NCI-H1417 (cell line): ENCODE results near the gene COA1.
A peak's percentile ranks its signal among the peaks of the same experiment; 100 is the strongest.
"Not testable (repeated sequence)": the region's sequence is repeated elsewhere in the genome, so short reads cannot be mapped to it uniquely, and the experiment has no call there.

Source experiments
- DNase-seq, 3 experiments: peaks; one replicate each; lab custom pipeline; 2025; lab: John Stamatoyannopoulos, UW

COA1 gene

DNA sequence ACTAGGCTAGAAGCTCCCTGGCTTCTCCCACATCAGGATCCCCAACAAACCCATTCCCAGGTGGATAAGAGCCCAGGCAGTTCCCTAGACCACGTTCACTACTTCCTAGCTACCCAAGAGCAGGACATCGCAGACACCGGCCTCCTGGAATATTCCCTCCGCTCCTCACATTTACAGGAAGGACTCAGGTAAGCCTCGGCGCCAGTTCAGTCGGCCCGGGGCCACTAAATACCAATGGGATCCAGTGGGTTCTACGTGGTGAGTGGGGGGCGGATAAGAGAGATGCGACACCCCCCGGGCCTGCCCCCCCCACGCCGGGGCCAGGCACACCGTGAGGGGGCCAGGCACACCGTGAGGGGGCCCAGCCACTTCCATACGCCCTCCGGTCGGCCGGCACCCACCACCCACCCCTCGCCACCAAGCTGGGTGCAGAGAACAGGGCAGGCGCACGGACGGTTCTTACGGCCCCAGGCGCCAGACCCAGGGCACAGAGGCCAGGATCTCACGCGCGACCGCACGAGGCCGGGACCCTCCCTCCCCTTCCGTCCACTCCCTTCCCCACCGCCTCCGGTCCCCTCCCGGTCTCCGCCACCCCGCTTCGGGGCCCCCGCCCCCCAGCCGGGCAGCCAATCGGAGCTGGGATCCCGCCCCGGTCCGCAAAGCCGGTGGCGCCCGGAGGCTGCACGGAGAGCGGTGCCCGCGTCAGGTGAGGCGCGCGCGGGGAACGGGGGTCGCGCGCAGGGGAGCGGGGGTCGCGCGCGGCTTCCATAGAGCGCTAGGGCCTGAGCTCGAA is 28.9 kb upstream of the COA1 start, which contains the start of gene BLVRA:
Gene BLVRA, plus strand, starts transcription at position 652 of the 793 bp plus-strand sequence. CDS start 12,479 bp downstream, outside the sequence.
- peak in 2 of 3 experiments; percentile 74 to 84 for DNase-seq

DNA sequence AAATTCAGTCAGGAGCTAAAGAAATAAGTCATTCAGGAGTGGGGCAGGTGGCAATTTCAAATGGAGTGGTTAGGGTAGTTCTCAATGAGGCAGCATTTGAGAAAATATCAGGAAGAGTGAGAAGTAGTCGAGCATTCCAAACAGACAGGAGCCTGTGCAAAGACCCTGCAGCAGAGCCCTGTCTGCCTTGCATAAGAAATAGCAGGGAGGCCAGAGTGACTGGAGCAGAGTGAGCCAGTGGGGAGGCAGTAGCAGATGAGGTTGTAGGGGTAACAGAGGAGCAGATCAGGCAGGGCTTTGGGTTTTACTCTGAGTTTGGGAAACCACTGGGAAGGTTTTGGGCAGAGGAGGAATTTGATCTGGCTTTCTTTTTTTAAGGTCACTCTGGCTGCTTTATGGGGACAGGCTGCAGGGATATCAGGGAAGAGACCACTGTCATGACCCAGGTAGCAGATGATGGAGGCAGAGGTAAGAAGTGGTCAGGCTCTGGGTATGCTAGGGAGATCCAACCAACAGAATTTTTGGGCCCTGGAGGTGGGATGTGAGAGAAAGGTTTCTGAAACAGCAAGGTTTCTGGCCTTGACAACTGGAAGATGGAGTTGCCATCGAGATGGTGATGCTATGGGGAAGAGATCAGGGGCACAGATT is 27.9 kb upstream of the COA1 start:
- DNase-seq = no peak

DNA sequence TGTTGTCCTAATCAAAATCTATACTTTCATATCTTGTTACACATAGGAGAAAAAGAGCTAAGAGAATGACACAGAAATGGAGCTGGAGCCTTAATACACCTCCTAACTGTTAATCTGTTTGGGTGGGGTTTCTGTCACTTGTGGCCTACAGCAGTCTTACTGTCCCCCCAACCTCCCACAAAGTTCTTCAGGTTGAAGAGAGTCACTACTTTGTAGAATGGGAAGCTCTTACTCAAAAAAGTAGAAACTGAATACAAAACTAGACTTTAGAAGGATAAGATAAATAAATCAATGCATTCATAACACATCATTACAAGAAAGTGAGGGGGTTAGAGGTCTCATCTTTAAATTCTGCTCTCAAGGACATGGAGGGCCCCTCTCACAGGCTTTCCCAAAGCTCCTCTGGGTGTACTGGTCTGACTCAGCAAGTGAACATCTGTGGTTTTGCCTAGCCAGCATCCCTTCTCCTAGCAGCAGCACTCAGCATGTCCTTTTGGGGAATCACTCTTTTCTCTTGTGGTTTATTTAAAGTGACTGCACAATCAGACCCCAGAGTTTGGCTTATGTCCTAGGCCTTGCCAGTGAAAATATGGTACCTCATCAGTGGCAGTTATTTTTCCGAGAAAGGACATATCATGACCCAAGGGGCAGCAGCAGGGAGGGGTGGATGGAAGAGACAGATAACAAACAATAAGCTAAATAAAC is 27.2 kb upstream of the COA1 start:
- no peak for DNase-seq

DNA sequence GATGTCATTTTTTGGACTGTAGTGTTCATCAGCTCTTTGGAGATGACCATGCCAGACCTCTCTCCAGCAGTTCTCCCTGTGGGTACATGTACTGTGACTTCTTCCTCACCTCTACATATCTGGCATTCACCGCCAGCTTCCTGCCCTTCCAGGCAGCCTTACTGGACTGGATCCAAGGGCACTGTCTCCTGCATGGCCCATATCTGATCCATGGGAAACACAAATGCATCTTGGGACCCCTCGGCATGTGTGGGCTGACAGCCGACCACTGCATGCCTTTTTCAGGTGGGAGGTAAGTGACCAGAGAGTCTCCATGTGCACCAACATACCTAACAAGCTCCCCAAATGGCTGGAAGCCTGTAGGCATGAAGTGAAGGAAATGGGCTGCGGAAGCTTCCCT is 25.3 kb upstream of the COA1 start:
- DNase-seq = no peak

DNA sequence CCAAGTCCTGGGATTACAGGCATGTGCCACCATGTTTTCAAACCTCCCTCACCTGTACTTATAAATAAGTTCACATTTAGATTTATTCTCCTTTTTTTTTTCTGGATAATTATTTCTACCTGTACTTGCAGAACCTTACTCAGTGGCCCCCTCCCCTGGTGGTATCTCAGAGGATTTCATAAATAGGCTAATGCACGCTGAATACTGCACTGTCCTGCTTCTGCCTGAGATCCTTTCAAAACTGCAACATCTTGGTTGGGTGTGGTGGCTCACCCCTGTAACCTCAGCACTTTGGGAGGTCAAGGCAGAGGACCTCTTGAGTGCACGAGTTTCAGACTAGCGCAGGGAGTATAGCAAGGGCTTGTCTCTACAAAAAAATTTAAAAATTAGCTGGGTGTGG is 24.5 kb upstream of the COA1 start:
- no peak for DNase-seq

DNA sequence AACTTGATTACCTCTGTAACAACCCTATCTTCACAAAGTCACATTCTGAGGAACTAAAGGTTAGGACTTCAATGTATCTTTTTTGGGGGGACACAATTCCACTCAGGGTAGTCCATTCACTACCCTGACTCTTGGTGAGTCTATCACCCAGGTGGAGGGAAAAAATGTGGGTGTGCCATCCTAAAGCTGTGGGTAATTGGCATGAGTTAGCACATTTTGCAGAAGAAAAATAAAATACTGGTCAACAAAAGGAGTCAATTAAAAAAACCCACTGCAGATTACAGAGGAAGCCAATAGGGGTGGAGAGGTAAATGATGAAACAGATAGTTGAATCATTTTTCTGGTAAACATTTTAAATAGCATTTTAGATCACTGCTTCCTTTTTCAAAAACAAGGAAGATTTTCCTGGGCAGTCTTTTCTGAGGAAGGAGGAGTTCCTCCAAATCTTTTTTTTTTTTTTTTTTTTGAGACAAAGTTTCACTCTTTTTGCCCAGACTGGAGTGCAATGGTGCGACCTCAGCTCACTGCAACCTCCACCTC is 24.0 kb upstream of the COA1 start:
- no peak for DNase-seq

DNA sequence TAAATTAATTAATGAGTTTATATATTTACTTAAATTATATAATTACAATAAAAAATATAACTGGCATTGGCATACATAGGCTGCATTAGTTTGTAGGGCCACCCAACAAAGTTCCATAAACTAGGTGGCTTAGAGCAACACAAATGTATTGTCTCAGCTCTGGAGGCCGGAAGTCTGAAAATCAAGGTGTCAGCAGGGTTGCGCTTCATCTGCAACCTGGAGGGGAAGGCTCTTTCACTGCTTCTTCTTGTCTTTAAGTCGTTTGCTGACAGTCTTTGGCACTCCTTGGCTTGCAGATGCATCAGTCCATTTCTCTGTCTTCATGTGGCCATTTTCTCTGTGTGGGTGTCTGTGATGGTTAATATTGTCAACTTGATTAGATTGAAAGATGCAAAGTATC is 23.1 kb upstream of the COA1 start:
- no peak for DNase-seq

DNA sequence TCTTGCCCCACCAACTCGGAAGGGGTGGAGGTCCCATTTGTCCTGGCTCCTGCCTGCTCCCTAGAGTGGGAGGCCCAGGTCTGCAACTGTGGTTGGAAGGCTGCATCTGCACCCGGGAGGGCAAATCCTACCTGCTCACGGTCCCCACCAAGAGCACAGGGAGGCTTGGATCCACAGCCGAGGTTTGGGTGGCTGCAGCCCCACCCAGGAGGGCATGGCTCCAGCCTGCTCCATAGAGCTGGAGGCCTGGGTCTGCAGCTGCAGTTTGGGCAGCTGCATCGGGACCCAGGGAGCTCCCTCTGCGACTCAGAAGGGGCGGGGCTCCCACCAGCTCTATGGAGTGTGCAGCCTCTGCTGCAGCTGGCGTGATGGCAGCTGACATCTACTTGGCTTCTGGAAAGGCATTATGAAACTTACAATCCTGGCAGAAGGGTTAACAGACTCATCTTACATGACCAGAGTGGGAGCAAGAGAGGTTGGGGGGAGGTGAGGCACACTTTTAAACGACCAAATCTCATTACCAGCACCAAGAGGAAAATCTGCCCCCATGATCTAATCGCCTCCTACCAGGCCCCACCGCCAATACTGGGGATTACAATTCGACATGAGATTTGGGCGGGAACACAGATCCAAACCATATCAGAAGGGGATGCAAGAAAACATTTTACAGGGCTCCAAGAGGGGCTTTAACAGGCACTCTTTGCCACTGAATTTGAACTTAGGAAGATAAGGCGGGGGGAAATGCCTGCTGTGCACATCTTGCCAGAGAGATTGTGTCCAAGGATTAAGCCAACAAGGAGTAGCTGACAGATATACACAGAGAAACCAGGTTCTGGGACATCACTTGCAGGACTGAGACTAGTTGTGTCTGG is 20.9 kb upstream of the COA1 start:
- no peak for DNase-seq

DNA sequence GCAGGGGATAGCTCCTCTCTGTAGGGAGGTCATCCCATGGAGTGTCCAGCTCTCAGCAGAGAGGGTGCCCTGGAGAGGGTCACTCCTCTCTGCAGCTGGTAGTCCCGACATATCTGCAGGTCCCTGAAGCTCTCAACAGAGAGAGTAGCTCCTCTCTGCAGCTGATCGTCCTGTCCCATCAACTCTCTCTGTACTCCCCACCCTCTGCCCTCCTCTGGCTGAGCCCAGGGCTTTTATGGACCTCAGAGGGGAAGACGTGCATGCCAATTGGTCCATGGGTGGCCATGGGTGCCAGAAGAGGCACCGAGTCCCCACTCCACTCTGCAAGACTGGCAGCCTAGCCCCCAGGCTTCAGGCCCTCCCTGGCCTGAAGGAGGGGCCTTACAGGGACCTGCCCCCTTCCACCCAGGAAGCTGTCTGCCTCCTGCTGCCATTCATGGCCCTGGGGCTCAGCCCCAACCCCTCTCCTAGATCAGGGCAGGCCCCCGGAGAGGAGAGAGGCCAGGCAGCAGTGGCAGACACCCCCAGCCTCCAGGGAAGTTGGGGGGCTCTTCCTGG is 20.1 kb upstream of the COA1 start:
- DNase-seq = no peak

DNA sequence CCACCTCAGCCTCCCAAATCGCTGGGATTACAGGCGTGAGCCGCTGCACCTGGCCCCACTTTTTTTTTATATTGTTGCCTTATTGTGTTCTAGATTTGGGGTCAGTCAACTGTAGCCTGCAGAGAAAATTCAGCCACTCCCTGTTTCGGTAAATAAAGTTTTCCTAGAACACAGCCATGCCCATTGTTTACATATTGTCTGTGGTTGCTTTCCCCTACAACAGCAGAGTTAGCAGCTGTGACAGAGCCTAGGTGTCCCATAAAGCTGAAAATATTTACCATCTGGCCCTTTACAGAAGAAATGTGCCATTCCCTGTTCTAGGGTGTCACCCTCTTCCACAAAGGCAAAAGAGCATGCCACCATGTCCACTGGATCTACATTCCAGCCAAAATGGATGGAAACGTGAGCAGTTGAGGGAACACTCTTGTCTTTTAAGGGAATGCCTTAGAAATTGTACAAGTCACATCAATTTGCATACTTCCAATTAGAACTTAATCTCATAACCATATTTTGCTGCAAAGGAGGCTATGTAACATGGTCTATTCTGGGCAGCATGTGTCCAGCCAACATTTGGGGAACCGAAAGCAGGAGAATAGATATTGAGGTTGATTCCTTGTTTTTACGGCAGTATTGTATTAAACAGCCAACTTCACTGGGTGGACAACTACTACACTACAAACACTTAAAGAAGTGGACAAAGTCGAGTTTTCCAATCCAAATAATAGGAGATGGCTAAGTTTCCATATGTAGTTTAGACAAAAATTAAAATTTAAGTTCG is 18.2 kb upstream of the COA1 start:
- no peak for DNase-seq

DNA sequence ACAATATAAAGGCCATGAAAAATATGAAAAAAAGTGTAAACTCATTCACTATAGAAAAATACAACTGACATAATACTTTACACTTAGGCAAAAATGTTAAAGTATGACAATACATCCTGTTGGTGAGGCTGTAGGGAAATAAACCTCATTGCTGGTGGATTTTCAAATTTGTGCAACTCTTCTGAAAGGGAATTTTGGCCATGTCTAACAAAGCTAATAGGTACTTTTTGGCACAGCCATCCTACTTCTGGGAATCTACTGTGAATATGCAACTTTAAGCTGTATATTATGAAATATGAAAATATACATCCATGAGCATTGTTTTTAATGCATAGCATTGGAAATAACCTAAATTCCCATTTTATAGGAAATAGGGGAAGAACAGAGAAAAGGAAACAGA is 13.4 kb upstream of the COA1 start:
- DNase-seq = no peak

DNA sequence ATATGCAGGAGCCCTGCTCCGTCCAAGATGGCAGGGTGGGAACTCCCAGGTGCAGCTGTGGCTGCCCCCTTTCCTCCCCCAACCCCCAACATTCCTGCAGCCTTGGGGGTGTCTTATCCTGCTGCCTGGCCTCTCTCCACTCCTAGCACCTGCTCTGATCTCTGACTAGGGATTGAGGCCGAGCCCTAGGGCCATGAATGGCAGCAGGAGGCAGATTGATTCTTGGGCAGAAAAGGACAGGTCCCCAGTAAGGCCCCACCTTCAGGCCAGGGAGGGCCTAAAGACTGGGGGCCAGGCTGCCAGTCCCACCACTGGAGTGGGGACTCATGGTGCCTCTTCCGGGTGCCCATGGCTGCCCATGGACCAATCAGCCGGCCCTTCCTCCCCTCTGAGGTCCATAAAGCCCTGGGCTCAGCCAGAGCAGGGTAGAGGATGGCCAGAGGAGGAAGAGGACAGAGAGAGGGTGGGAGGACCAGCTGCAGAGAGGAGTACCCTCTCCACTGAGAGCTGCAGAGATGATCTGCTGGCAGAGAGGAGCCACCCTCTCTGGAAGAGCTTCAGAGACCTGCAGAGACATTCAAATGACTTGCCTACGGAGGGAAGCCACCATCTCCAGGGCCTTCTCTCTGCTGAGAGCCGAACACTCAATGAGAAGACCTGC is 8.3 kb upstream of the COA1 start:
- no peak for DNase-seq

DNA sequence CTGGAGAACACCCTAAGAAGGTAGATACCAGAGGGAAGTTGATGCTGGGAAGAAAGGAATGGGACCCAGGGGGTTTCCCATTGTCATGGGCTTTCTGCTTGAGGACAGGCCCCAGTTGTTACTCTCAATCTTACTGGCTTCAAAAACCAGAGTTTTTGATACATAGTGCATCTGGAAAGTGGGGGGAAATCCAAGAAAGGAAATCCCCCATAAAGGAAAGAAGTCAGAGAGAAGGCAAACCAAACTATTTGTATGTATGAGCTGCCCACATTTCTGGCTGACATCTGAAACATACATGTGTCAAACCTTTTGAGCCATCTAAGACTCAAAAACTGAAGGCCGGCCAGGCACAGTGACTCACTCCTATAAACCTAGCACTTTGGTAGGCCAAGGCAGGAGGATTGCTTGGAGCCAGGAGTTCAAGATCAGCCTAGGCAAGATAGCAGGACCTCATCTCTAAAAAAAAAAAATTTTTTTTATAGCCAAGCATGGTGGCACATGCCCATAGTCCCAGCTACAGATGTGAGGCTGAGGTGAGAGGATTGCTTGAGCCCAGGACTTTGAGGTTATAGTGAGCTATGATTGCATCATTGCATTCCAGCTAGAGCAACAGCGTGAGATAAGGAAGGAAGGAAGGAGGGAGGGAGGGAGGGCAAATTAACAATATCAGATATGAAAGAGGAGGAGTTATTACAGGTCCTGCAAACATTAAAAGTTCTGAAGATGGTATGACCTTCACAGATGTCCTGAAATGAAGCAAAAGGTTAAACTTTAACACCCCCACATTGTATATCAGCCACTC is 6.7 kb upstream of the COA1 start:
- no peak for DNase-seq

DNA sequence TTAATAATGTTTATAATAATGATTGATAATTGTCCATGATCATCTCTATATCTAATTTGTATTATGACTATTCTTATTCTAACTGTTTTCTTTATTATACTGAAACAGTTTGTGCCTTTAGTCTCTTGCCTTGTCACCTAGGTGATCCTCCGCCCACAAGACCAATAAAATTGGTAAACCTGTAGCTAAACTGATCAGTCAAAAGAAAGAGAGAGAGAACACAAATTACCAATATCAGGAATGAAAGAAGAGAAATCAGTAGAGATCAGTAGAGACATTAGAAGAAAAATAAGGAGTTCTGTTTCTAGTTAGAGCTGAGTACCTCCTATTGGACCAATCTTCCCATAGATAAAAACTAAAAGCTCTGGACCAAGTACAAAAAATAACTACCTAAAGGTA is 6.1 kb upstream of the COA1 start:
- no peak for DNase-seq

DNA sequence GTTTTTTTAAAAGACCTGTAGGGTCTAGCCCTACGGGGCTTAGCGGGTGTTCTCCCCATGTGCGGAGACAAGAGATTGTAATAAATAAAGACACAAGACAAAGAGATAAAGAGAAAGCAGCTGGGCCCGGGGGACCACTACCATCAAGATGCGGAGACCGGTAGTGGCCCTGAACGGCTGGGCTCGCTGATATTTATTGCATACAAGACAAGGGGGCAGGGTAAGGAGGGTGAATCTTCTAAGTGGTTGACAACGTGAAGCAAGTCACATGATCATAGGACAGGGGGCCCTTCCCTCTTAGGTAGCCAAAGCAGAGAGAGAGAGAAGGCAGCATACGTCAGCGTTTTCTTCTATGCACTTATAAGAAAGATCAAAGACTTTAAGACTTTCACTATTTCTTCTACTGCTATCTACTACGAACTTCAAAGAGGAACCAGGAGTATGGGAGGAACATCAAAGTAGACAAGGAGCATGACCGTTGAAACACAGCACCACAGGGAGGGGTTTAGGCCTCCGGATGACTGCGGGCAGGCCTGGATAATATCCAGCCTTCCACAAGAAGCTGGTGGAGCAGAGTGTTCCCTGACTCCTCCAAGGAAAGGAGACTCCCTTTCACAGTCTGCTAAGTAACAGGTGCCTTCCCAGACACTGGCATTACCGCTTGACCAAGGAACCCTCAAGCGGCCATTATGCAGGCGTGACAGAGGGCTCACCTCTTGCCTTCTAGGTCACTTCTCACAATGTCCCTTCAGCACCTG is 5.4 kb upstream of the COA1 start:
- not testable (repeated sequence) for DNase-seq

DNA sequence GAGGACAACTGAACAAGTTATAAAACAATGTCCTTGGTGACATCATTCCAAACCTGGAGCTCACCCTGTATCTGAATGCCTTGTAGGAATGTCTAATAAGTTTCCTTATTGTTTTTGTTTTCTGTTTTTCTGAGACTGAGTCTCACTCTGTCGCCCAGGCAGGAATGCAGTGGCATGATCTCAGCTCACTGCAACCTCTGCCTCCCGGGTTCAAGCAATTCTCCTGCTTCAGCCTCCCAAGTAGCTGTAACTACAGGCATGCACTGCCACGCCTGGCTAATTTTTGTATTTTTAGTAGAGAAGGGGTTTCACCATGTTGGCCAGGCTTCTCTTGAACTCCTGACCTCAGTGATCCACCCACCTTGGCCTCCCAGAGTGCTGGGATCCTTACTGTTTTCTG is 2.2 kb upstream of the COA1 start:
- DNase-seq = not testable (repeated sequence)

DNA sequence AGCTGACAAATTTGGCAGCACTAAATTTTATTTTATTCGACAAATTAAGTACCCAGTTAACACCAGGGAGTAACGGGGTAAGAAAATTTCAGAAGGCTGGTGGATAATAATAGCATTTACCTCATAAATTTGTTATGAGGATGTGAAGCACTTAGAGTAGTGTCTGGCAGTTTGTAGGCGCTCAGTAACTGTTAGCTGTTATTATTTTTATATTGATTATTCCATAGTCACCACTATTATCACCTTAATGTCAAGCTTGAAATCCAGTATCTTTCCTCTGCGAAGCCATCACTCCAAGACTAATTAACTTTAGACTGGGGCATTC is 563 bp upstream of the COA1 start:
- no peak for DNase-seq

DNA sequence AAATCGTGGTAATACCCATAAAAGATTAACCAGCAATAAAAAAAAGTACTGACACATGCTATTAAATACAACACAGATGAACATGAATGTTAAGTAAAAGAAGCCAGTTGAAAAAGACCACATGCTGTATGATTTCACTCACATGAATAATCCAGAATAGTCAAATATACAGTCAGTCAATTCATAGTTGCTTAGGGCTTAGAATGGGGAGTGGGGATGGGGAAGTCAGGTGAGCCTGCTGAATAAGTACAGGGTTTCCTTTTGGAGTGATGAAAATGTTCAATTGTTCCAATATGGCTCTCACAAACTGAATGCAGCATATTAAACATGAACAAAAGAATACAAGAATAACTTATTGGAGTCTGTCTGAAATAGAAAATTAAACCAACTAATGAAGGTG is 1.8 kb downstream of the COA1 start:
- DNase-seq = no peak

DNA sequence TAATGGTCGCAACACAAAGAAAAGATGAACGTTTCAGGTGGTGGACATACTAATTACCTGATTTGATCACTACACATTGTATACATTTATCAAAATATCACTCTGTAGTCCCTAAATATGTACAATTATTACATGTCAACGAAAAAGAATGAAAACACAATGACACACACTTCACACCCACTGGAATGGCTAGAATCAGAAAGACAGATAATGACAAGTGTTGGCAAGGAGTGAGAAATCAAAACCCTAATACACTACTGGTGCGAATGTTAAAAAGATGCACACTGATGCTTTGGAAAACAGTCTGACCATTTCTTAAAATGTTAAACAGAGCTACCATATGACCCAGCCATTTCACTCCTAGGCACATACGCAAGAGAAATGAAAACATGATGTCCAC is 2.3 kb downstream of the COA1 start:
- DNase-seq = no peak
